ENCODE measurements around the gene PACS2.

DNA sequence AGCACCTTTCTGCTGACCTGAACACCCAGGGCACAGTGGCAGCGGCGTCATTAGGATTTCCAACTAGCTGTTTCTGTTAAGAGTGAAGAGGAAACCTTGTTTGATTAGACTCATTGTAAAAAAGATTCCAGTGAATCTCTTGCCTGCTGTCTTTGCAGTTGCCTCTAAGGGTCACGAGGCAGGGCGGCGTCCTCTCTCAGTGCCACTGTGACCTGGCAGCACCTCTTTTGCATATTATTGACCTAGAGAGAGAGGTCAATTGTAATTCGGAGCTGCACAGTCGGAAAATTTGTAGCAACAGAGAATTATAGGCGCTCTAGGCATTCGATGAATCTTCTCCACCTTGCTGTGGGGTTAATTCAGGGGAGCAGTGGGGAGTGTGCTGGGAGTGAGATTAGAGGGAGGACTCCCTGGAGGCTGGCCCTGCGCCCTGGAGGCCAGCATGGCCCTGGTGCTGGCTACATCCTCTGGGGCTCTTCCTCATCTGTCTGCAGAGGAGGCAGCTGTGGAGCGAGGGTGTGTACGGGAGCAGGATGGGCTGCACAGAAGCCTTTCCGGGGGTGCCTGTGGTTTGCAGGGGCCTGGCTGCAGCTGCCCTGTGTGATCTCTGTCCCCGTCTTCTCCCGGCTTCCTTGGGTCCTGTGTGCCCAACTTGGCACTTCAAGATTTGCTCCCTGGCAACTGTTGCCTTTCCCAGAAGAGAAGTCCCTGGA lies 14.3 kb downstream of the PACS2 start:
- TF ChIP-seq NFYB (CRISPR knock-in tag; conservative IDR thresholded peaks at IDR 0.05; ENCODE audit: low read depth) (no peak), NR2C2 (CRISPR knock-in tag; IDR thresholded peaks at IDR 0.05) (no peak), ZNF138 (CRISPR knock-in tag; conservative IDR thresholded peaks at IDR 0.05) (no peak), ATF3 (CRISPR knock-in tag; conservative IDR thresholded peaks at IDR 0.05) (no peak), RELA (CRISPR knock-in tag; IDR thresholded peaks at IDR 0.05; ENCODE audit: borderline replicate concordance) (no peak)
- TF ChIP-seq, protein P1, sequence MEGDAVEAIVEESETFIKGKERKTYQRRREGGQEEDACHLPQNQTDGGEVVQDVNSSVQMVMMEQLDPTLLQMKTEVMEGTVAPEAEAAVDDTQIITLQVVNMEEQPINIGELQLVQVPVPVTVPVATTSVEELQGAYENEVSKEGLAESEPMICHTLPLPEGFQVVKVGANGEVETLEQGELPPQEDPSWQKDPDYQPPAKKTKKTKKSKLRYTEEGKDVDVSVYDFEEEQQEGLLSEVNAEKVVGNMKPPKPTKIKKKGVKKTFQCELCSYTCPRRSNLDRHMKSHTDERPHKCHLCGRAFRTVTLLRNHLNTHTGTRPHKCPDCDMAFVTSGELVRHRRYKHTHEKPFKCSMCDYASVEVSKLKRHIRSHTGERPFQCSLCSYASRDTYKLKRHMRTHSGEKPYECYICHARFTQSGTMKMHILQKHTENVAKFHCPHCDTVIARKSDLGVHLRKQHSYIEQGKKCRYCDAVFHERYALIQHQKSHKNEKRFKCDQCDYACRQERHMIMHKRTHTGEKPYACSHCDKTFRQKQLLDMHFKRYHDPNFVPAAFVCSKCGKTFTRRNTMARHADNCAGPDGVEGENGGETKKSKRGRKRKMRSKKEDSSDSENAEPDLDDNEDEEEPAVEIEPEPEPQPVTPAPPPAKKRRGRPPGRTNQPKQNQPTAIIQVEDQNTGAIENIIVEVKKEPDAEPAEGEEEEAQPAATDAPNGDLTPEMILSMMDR (IDR thresholded peaks at IDR 0.05): no peak
- TF ChIP-seq, protein P2, sequence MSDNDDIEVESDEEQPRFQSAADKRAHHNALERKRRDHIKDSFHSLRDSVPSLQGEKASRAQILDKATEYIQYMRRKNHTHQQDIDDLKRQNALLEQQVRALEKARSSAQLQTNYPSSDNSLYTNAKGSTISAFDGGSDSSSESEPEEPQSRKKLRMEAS (CRISPR knock-in tag; IDR thresholded peaks at IDR 0.05): no peak
